Upper lobe of left lung (tissue), 4 donors: Measurements from ENCODE around the gene TSPAN5.

Experiments used
- EP300 ChIP-seq, 4 donors: sonication (generic); formaldehyde crosslinking; IDR thresholded peaks; one replicate each; pipeline ENCODE4 v1.5.1; 2017; ENCODE audit warnings: antibody characterized with exemption in 4 of 4, control low read depth in 2 of 4
- POLR2A ChIP-seq, 4 donors: fragments of 450-650 bp; IDR thresholded peaks; one replicate each; pipeline ENCODE4 v1.5.1; 2016 to 2017; ENCODE audit warnings: antibody characterized with exemption in 4 of 4, mild to moderate bottlenecking in 2 of 4
- POLR2AphosphoS5 ChIP-seq, 2 donors: sonication (generic); formaldehyde crosslinking; IDR thresholded peaks; one replicate each; pipeline ENCODE4 v1.5.1; 2017; ENCODE audit warnings: antibody characterized with exemption in 2 of 2
- TF ChIP-seq, protein P1 (sequence below), 6 experiments: fragments of 450-650 bp in 4 of 6; fragments of 200-600 bp in 2 of 6; sonication (generic) in 2 of 6; IDR thresholded peaks; one replicate each; pipeline ENCODE4 v1.5.1; 2016 to 2019; ENCODE audit warnings: antibody characterized with exemption in 6 of 6

DNA sequence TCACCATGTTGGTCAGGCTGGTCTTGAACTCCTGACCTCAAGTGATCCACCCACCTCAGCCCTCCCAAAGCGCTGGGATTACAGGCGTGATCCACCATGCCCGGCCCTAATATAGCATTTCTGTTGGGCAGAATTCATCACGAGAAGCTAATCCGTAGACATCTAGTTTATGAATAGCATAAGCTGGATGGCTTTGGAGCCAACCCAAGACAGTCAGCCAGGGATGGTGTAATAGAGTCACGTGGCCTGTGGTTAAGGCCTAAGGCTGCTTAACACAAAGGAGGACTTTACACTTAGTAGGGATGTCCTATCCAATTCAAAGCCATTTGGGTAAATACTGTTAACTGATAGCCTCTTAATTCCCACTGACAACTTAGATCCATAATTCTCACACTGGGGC lies 223.6 kb downstream of the TSPAN5 start:
- TF ChIP-seq EP300 (IDR thresholded peaks at IDR 0.05) = no peak
- TF ChIP-seq, protein P1, sequence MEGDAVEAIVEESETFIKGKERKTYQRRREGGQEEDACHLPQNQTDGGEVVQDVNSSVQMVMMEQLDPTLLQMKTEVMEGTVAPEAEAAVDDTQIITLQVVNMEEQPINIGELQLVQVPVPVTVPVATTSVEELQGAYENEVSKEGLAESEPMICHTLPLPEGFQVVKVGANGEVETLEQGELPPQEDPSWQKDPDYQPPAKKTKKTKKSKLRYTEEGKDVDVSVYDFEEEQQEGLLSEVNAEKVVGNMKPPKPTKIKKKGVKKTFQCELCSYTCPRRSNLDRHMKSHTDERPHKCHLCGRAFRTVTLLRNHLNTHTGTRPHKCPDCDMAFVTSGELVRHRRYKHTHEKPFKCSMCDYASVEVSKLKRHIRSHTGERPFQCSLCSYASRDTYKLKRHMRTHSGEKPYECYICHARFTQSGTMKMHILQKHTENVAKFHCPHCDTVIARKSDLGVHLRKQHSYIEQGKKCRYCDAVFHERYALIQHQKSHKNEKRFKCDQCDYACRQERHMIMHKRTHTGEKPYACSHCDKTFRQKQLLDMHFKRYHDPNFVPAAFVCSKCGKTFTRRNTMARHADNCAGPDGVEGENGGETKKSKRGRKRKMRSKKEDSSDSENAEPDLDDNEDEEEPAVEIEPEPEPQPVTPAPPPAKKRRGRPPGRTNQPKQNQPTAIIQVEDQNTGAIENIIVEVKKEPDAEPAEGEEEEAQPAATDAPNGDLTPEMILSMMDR (IDR thresholded peaks at IDR 0.05) = no peak
- no peak for TF ChIP-seq POLR2AphosphoS5 (IDR thresholded peaks at IDR 0.05)
- no peak for TF ChIP-seq POLR2A (IDR thresholded peaks at IDR 0.05)
